H1 (cell line): ENCODE data around the gene B3GAT1. TPM values are rescaled to one million over a fixed set of nuclear protein-coding genes. Genes with fewer than 3 reads are reported as not detected.

Experiments used
- ATF3 ChIP-seq: IDR thresholded peaks from 2 replicates; pipeline ENCODE4 v1.6.1; 2011; ENCODE audit warnings: low read depth, mild to moderate bottlenecking, low read length; ENCODE audit not compliant: insufficient read depth
- CBX8 ChIP-seq: fragments of 300-800, 300-1000 bp; sonication (generic); IDR thresholded peaks from 2 replicates; pipeline ENCODE4 v1.7.1; 2016; ENCODE audit warnings: low read depth, low read length, borderline replicate concordance
- CREB1 ChIP-seq: IDR thresholded peaks from 2 replicates; pipeline ENCODE4 v1.6.1; 2012; ENCODE audit warnings: inconsistent platforms
- MAX ChIP-seq: IDR thresholded peaks from 2 replicates; pipeline ENCODE4 v1.6.1; 2012; ENCODE audit warnings: inconsistent platforms
- NANOG ChIP-seq: IDR thresholded peaks from 2 replicates; pipeline ENCODE4 v1.6.1; 2011; ENCODE audit warnings: low read length, low read depth, mild to moderate bottlenecking, inconsistent platforms; ENCODE audit not compliant: insufficient read depth, poor library complexity, severe bottlenecking
- RBBP5 ChIP-seq: IDR thresholded peaks from 2 replicates; pipeline ENCODE4 v1.7.1; 2012; ENCODE audit warnings: low read depth, mild to moderate bottlenecking, inconsistent platforms, low read length, moderate library complexity, borderline replicate concordance
- YY1 ChIP-seq: IDR thresholded peaks from 2 replicates; pipeline ENCODE4 v1.6.1; 2011; ENCODE audit warnings: low read depth, mild to moderate bottlenecking, low read length
- polyA plus RNA-seq, 7 experiments: library from polyadenylated mRNA; depleted of rRNA in 3 of 7; stranded (reverse) in 5 of 7; unstranded in 2 of 7; fragments of >200 nt in 5 of 7; fragments of 200-250 nt in 2 of 7; gene quantifications; 1 replicate in 5 of 7; 2 replicates in 1 of 7; 4 replicates in 1 of 7; pipeline versions ENCODE4 v1.2.1 to v1.2.3, GENCODE V29; 2011 to 2013; ENCODE audit warnings: missing spikeins in 2 of 7, mixed read lengths in 2 of 7
- total RNA-seq: library from RNA; stranded (reverse); fragmentation: NEBNext Ultra II Directional; extraction: Animal tissue kit (Norgen Biotek cat#: 25700); gene quantifications from 2 replicates; pipeline ENCODE4 v1.2.1, GENCODE V29; 2021

The B3GAT1 gene
- total and polyA plus RNA-seq, 2 of the 8 experiments (the other 6 are each of a cell fraction or from before 2014, with no cell fraction given), result 19.7 to 32.4 TPM

GRCh38 chr11:134399996-134400395, 12.0 kb downstream of the B3GAT1 start (continued):
- TF ChIP-seq ATF3, result no peak
- TF ChIP-seq MAX, result no peak
- no peak for TF ChIP-seq NANOG
- no peak for TF ChIP-seq CREB1
- TF ChIP-seq CBX8, result no peak
- no peak for TF ChIP-seq RBBP5
- TF ChIP-seq YY1, result no peak
